Measurements from ENCODE around the gene KLHDC1.

DNA sequence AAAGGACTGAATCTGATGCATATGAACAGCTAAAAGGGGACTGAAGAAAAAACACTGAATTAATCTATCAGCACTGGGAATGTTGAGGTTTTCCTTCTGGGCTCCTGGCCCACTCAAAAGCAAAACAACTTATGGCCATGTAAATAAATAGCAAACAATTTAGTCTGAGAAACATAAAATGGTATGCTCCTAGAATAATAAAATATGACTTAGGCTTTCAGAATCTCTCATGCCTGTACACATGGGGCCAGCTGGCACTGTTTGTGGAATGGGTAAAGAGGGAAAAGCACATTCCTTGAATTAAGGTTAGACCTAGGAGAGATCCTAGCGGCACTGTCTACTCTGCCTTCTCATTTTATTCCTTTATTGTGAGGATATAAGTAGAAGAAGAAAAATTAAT is 81.2 kb downstream of the KLHDC1 start:
- TF ChIP-seq CTCF (conservative IDR thresholded peaks at IDR 0.05; ENCODE audit: low read length) (no peak), EZH2phosphoT487 (IDR thresholded peaks at IDR 0.05; ENCODE audit: borderline replicate concordance, low read depth, low read length) (no peak)
